Measurements from ENCODE around the gene SMYD2. TPM values are rescaled to one million over a fixed set of nuclear protein-coding genes. Genes with fewer than 3 reads are reported as not detected.
"Not testable (repeated sequence)": the region's sequence is repeated elsewhere in the genome, so short reads cannot be mapped to it uniquely, and the experiment has no call there.

Gene SMYD2
- total RNA-seq, 1 donor from 2014 or later = 41.6 TPM

DNA sequence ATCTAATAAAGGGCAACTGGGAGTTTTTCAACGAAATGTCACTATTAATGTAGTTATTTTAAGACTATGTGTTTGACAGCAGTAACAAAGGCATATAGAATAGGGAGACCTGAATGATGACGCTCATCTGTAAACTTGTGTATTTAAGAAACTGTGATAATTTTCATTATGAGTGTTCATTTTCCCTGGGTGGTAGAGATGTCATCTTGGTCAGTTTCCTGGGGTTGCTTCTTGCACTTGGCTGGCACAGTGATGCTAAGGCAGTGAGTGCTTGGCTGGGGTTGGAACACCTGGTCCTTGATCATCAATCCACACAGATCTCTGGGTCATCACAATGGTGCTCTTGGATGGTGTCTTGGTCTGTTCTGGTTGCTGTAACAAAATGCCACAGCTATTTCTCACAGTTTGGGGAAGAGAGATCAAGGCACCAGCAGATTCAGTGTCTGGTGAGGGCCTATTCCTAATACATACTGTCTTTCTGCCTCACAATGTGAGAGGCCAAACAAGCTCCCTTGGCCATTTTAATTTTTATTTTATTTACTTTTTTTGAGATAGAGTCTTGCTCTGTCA lies 7.9 kb upstream of the SMYD2 start:
- H3K36me3 ChIP-seq = no peaks in the 10 kb centered on the region
- no peaks in the 10 kb centered on the region for H3K4me1 ChIP-seq
- no peak overlapping the region for H3K27ac ChIP-seq
- H3K4me3 ChIP-seq = no peak overlapping the region
- intact Hi-C loops (cut with DNase I) = no loop called here
- DNase-seq = no peak
- TF ChIP-seq, protein P1, sequence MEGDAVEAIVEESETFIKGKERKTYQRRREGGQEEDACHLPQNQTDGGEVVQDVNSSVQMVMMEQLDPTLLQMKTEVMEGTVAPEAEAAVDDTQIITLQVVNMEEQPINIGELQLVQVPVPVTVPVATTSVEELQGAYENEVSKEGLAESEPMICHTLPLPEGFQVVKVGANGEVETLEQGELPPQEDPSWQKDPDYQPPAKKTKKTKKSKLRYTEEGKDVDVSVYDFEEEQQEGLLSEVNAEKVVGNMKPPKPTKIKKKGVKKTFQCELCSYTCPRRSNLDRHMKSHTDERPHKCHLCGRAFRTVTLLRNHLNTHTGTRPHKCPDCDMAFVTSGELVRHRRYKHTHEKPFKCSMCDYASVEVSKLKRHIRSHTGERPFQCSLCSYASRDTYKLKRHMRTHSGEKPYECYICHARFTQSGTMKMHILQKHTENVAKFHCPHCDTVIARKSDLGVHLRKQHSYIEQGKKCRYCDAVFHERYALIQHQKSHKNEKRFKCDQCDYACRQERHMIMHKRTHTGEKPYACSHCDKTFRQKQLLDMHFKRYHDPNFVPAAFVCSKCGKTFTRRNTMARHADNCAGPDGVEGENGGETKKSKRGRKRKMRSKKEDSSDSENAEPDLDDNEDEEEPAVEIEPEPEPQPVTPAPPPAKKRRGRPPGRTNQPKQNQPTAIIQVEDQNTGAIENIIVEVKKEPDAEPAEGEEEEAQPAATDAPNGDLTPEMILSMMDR (IDR thresholded peaks at IDR 0.05) = no peak
- H3K27me3 ChIP-seq (ENCODE audit: low read depth) = peaks cover 19% of the 10 kb centered on the region
- no peaks in the 10 kb centered on the region for H3K9me3 ChIP-seq
- no peak for ATAC-seq

DNA sequence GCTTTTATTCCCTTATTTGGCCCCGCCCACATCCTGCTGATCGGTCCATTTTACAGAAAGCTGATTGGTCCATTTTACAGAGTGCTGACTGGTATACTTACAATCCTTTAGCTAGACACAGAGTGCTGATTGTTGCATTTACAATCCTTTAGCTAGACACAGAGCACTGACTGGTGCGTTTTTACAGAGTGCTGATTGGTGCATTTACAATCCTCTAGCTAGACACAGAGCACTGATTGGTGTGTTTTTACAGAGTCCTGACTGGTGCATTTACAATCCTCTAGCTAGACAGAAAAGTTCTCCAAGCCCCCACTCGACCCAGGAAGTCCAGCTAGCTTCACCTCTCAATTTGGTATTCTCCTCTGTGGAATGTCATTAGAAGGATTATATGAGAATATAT lies 5.3 kb upstream of the SMYD2 start:
- H3K36me3 ChIP-seq; H3K4me1 ChIP-seq; intact Hi-C loops (cut with DNase I); ATAC-seq; DNase-seq; H3K9me3 ChIP-seq; H3K4me3 ChIP-seq; H3K27me3 ChIP-seq (ENCODE audit: low read depth); H3K27ac ChIP-seq: not testable (repeated sequence)

DNA sequence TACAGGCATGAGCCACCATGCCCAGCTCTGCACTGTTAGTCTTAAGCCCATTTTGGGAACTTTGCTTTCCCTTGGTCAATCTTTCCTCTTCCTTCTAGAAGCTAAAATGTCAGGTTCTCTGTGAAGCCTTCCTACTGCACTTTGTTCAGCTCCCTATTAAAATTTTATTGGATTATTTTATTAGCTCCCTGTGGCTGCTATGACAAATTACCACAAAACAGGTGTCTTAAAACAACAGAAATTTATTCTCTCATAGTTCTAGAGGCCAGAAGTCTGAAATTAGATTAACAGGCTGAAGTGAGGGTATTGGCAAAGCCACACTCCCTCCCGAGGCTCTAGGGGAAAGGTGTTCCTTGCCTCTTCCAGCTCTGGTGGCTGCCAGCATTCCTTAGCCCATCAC lies 4.2 kb upstream of the SMYD2 start:
- DNase-seq = no peak
- no peaks in the 10 kb centered on the region for H3K9me3 ChIP-seq
- H3K27me3 ChIP-seq (ENCODE audit: low read depth) = no peaks in the 10 kb centered on the region
- TF ChIP-seq, protein P1 (IDR thresholded peaks at IDR 0.05) = no peak
- H3K27ac ChIP-seq = peak overlapping the region; percentile 59
- intact Hi-C loops (cut with DNase I) = no loop called here
- no peak for ATAC-seq
- no peak overlapping the region for H3K4me3 ChIP-seq
- no peaks in the 10 kb centered on the region for H3K36me3 ChIP-seq
- H3K4me1 ChIP-seq = peaks cover 9% of the 10 kb centered on the region

- Histone ChIP-seq H3K4me3 (no peak overlapping the region), H3K36me3 (no peaks in the 10 kb centered on the region), H3K27me3 (ENCODE audit: low read depth) (no peaks in the 10 kb centered on the region), H3K9me3 (no peaks in the 10 kb centered on the region), H3K4me1 (peaks cover 20% of the 10 kb centered on the region), H3K27ac (peak overlapping the region; percentile 59)
- TF ChIP-seq, protein P1 (IDR thresholded peaks at IDR 0.05) = no peak
- intact Hi-C loops (cut with DNase I) = no loop called here
- DNase-seq (no peak), ATAC-seq (peak in 1 of 2 donors; percentile 10)
These were observed 3.0 kb upstream of the SMYD2 start for GRCh38 chr1:214277704-214278635.

GRCh38 chr1:214280386-214281020 lies 456 bp upstream of the SMYD2 start:
- H3K27me3 ChIP-seq (ENCODE audit: low read depth) = no peaks in the 10 kb centered on the region
- peak overlapping the region; percentile 88 for H3K4me3 ChIP-seq
- TF ChIP-seq, protein P1 (IDR thresholded peaks at IDR 0.05) = no peak
- H3K4me1 ChIP-seq = peaks cover 27% of the 10 kb centered on the region
- H3K9me3 ChIP-seq = no peaks in the 10 kb centered on the region
- peak overlapping the region; percentile 94 for H3K27ac ChIP-seq
- peak; percentile 63 for DNase-seq
- peak; percentile 10 to 45 for ATAC-seq
- intact Hi-C loops (cut with DNase I) = no loop called here
- H3K36me3 ChIP-seq = no peaks in the 10 kb centered on the region

Measured in lower lobe of right lung (tissue), 2 donors.